NAMALWA (cell line): ENCODE results near the gene CD37.

Experiments used
- DNase-seq: peaks from one replicate; pipeline ENCODE4 v3.0.0-alpha.2; 2015; ENCODE audit warnings: low spot score

CD37 gene

DNA sequence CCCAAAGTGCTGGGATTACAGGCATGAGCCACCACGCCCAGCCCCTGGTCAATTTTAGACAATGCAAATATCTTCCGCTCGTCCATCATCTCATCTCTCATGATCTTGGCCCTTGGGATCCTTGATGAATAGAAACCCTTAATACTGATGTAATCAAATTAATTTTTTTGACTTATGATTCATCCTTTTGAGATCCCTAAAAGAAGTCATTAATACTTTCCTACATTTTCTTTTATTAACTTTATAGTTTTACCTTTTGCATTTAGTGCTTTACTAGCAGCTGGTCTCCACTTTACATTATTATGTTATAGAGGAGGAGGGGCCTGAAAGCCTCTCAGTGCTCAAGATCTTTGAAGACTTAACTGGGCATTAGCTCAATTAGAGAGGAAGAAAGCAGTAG is 45.2 kb downstream of the CD37 start:
- DNase-seq: no peak

DNA sequence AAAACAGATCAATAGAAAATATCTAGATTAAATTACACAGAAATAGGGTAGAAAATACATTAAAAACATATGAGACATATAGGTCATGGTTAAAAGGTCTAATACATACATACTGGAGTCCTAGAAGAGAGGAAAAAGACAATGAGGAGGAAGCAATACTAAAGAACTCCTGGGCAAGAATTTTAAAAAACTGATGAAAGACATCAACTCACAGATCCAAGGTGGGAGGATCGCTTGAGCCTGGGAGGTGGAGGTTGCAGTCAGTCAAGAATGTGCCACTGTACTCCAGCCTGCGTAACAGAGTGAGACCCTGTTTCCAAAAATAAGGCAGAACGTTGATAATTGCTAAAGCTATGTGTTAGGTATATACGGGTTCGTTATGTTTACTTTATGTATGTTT is 47.4 kb downstream of the CD37 start:
- no peak for DNase-seq

DNA sequence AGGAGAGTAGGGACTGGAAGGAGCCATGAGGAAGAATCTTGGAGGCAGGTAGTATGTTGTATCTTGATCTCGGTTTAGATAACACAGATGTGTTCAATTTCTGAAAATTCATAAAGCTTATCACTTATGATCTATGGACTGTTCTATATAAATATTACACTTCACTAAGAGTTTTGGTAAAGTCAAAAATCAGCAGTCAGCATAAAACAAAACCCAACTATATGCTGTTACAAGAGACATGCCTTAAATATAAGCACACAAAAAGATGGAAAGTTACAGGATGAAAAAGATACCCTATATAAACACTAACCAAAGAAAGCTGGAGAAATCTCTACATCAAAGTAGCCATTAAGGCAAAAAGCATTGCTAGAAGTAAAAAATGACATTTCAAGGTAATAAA is 48.4 kb downstream of the CD37 start:
- no peak for DNase-seq

DNA sequence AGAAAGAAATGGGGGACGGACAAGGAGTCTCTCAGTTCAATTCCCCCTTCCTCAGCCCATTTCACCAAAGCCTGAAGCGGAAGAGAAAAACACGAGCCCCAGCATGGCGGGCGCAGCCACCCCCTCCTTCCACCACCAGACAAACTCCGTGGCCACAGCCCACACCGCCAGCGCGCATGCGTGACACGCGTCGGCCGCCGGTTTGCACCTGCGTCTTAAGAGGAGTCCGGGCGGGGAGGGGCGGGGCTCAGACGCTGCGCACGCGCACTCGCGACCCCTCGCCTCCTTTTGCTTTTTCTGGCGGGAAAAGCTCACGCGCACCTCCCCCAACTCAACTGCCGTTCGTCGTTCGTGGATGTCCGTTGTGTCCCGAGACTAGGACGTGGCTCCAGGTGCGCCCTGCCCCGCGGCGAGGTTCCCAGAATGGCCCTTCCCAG is 52.7 kb downstream of the CD37 start, which contains the start of gene KASH5:
Gene KASH5, plus strand, starts transcription at position 314 of the 437 bp plus-strand sequence. CDS start 2,635 bp downstream, outside the sequence.
- no peak for DNase-seq

DNA sequence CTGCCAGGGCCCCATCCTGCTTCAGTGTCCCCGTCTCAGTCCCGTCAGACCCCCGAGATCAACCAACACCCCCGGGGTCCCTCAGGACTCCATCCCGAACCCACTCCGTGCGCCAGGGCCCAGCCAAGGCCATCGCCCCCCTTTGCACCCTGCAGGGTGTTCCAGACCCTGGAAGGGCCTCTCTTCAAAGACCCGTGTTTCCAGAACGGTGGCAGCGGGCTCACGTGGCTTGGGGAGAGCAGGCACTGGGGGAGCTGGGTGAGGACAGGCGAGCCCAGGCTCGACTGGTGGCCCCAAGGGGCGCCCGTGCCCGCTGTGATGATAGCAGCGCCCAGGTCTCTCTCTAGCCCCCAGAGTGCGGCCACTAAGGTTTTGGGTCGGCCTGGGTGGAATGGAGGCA is 54.2 kb downstream of the CD37 start:
- DNase-seq: no peak
